HG03196 (cell line): ENCODE results near the gene RNF222.

Source experiments
- ATAC-seq: cut with Tn5 transposase; IDR thresholded peaks from one replicate; pipeline ENCODE4 v1.9.1; 2021; ENCODE audit not compliant: unreplicated experiment

Gene RNF222

GRCh38 chr17:8345951-8346665, 51.5 kb downstream of the RNF222 start:
- no peak for ATAC-seq

DNA sequence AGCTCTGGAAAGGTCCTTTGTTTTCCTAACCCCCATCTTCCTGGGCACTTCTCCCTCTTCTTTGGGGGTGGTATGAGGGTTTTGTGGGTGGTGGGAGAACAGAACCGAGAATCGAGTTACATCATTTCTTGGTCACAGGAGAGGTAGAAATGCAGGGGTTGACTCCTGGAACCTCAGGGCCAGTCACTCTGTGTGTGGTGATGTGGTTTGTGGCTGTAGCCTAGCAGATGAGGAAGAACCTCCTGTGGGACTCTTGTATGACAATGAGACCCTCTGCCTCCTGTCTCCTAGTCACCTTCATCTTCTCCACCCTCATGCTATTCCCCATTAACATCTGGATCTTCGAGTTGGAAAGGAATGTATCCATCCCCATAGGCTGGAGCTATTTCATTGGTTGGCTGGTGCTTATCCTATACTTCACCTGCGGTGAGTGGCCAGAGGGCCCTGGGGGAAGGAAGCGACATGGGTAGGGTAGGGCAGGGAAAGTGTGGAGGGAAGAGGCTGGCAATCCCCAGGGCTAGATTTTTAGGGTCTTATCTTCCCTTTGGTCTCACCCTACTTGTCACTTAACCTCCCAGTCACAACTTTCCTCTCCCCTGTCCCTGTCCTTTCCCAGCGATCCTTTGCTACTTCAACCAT, 52.5 kb downstream of the RNF222 start:
- ATAC-seq: no peak

DNA sequence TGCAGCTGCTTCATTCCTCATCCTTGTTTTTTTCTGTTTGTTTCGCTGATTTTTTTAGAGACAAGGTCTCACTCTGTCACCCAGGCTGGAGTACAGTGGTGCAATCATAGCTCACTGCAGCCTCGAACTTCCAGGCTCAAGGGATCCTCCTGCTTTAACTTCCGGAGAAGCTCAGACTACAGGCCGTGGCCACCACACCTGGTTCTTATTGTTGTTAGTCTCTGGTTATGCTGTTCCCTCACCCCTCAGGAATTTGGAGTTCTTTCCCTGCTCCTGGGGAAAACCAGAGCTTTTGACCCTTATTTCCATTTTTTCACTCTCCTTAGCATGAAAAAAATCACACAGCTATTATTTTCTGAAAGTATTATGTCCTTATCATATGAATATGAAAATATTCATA, 56.2 kb downstream of the RNF222 start:
- no peak for ATAC-seq
